Measurements from ENCODE around the gene GOLGA8B. TPM values are rescaled to one million over a fixed set of nuclear protein-coding genes. Genes with fewer than 3 reads are reported as not detected.

The GOLGA8B gene
- total and polyA plus RNA-seq, 4 donors = 8.4 to 71.0 (median 22.9) TPM

DNA sequence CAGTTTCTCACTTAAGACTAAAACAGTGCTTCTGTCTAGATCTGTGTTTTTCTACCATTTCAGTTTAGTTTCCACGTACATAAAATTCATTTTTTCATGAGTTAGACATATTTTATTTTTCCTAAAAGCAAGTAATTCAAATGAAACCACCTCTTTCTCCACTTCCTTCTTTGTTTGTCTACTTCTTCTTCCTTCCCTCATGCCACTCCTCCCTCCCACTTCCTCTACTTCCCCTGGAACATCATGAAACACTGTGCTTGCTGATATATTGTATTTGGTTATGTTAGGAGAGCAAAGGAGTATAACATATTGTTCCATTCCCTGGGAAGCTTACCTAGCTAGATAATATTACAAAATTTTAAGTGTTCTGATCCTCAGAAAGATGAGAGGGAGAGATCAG is 36.7 kb upstream of the GOLGA8B start:
- no peak overlapping the region for H3K4me3 ChIP-seq (ENCODE audit: low read depth in 1 of 3, low read length in 3 of 3)
- TF ChIP-seq GABPA (IDR thresholded peaks at IDR 0.05 in 1 of 2, conservative IDR thresholded peaks at IDR 0.05 in 1 of 2) (no peak), JUND (IDR thresholded peaks at IDR 0.05) (no peak), SP1 (IDR thresholded peaks at IDR 0.05) (no peak), NR2F2 (IDR thresholded peaks at IDR 0.05) (no peak), HNF4G (IDR thresholded peaks at IDR 0.05) (no peak), TAF1 (conservative IDR thresholded peaks at IDR 0.05) (no peak), YY1 (IDR thresholded peaks at IDR 0.05) (no peak), FOXA2 (IDR thresholded peaks at IDR 0.05) (no peak), HNF4A (conservative IDR thresholded peaks at IDR 0.05) (no peak), FOXA1 (IDR thresholded peaks at IDR 0.05) (no peak), RAD21 (IDR thresholded peaks at IDR 0.05) (no peak), EGR1 (IDR thresholded peaks at IDR 0.05; ENCODE audit: low read depth in 2 of 2) (no peak), RXRA (IDR thresholded peaks at IDR 0.05) (no peak)
- TF ChIP-seq, protein P1, sequence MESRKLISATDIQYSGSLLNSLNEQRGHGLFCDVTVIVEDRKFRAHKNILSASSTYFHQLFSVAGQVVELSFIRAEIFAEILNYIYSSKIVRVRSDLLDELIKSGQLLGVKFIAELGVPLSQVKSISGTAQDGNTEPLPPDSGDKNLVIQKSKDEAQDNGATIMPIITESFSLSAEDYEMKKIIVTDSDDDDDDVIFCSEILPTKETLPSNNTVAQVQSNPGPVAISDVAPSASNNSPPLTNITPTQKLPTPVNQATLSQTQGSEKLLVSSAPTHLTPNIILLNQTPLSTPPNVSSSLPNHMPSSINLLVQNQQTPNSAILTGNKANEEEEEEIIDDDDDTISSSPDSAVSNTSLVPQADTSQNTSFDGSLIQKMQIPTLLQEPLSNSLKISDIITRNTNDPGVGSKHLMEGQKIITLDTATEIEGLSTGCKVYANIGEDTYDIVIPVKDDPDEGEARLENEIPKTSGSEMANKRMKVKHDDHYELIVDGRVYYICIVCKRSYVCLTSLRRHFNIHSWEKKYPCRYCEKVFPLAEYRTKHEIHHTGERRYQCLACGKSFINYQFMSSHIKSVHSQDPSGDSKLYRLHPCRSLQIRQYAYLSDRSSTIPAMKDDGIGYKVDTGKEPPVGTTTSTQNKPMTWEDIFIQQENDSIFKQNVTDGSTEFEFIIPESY (IDR thresholded peaks at IDR 0.05) = no peak
- TF ChIP-seq, protein P2, sequence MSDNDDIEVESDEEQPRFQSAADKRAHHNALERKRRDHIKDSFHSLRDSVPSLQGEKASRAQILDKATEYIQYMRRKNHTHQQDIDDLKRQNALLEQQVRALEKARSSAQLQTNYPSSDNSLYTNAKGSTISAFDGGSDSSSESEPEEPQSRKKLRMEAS (IDR thresholded peaks at IDR 0.05) = no peak
- TF ChIP-seq, protein P3, sequence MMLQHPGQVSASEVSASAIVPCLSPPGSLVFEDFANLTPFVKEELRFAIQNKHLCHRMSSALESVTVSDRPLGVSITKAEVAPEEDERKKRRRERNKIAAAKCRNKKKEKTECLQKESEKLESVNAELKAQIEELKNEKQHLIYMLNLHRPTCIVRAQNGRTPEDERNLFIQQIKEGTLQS (IDR thresholded peaks at IDR 0.05) = no peak
- TF ChIP-seq, protein P4, sequence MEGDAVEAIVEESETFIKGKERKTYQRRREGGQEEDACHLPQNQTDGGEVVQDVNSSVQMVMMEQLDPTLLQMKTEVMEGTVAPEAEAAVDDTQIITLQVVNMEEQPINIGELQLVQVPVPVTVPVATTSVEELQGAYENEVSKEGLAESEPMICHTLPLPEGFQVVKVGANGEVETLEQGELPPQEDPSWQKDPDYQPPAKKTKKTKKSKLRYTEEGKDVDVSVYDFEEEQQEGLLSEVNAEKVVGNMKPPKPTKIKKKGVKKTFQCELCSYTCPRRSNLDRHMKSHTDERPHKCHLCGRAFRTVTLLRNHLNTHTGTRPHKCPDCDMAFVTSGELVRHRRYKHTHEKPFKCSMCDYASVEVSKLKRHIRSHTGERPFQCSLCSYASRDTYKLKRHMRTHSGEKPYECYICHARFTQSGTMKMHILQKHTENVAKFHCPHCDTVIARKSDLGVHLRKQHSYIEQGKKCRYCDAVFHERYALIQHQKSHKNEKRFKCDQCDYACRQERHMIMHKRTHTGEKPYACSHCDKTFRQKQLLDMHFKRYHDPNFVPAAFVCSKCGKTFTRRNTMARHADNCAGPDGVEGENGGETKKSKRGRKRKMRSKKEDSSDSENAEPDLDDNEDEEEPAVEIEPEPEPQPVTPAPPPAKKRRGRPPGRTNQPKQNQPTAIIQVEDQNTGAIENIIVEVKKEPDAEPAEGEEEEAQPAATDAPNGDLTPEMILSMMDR (IDR thresholded peaks at IDR 0.05; ENCODE audit: low read depth, low read length, missing input control) = no peak
- TF ChIP-seq, protein P5, sequence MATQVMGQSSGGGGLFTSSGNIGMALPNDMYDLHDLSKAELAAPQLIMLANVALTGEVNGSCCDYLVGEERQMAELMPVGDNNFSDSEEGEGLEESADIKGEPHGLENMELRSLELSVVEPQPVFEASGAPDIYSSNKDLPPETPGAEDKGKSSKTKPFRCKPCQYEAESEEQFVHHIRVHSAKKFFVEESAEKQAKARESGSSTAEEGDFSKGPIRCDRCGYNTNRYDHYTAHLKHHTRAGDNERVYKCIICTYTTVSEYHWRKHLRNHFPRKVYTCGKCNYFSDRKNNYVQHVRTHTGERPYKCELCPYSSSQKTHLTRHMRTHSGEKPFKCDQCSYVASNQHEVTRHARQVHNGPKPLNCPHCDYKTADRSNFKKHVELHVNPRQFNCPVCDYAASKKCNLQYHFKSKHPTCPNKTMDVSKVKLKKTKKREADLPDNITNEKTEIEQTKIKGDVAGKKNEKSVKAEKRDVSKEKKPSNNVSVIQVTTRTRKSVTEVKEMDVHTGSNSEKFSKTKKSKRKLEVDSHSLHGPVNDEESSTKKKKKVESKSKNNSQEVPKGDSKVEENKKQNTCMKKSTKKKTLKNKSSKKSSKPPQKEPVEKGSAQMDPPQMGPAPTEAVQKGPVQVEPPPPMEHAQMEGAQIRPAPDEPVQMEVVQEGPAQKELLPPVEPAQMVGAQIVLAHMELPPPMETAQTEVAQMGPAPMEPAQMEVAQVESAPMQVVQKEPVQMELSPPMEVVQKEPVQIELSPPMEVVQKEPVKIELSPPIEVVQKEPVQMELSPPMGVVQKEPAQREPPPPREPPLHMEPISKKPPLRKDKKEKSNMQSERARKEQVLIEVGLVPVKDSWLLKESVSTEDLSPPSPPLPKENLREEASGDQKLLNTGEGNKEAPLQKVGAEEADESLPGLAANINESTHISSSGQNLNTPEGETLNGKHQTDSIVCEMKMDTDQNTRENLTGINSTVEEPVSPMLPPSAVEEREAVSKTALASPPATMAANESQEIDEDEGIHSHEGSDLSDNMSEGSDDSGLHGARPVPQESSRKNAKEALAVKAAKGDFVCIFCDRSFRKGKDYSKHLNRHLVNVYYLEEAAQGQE (IDR thresholded peaks at IDR 0.05) = no peak
- H3K27ac ChIP-seq (ENCODE audit: low read depth in 1 of 2, low read length in 2 of 2) = no peak overlapping the region
- H3K9ac ChIP-seq (ENCODE audit: low read depth in 1 of 2, low read length in 2 of 2) = no peak overlapping the region
- no peaks in the 10 kb centered on the region for H3K36me3 ChIP-seq (ENCODE audit: control insufficient read depth in 4 of 4, insufficient read depth in 3 of 4, low read depth in 1 of 4, low read length in 3 of 4)
- 3% methylated on average over 1 of the region's 1 CpG for WGBS
- H3K9me3 ChIP-seq (ENCODE audit: control insufficient read depth in 4 of 4, low read length in 3 of 4) = no peaks in the 10 kb centered on the region
- no peaks in the 10 kb centered on the region for H3K4me1 ChIP-seq (ENCODE audit: control insufficient read depth in 4 of 4, insufficient read depth in 4 of 4, low read length in 3 of 4)
- no peak for DNase-seq (ENCODE audit: low spot score)
- no peaks in the 10 kb centered on the region for H3K27me3 ChIP-seq (ENCODE audit: control insufficient read depth in 4 of 4, insufficient read depth in 4 of 4, low read length in 3 of 4)

Data from liver (tissue), 9 donors.